ENCODE results near the gene CDS1. TPM values are rescaled to one million over a fixed set of nuclear protein-coding genes. Genes with fewer than 3 reads are reported as not detected.

CDS1 gene
- total and polyA plus RNA-seq, 2 donors (not counting 3 experiments of a cell fraction or from before 2014, with no cell fraction given), result 0.01 TPM; not detected in 1

- H3K79me2 ChIP-seq (ENCODE audit: control insufficient read depth, insufficient read depth, low read length), result no peaks in the 10 kb centered on the region
- TF ChIP-seq CTCF (IDR thresholded peaks at IDR 0.05; ENCODE audit: extremely low read depth in 1 of 2, insufficient read depth in 1 of 2, low read depth in 1 of 2, low read length in 2 of 2) (no peak), POLR2AphosphoS5 (IDR thresholded peaks at IDR 0.05; ENCODE audit: insufficient read depth, low read depth, low read length) (no peak), JUN (IDR thresholded peaks at IDR 0.05; ENCODE audit: borderline replicate concordance, insufficient read depth, insufficient read length, low read depth) (no peak), POLR2A (IDR thresholded peaks at IDR 0.05; ENCODE audit: low read depth, low read length) (no peak), FOS (IDR thresholded peaks at IDR 0.05; ENCODE audit: borderline replicate concordance, insufficient read depth, low read length) (no peak), GATA2 (IDR thresholded peaks at IDR 0.05; ENCODE audit: insufficient read depth, insufficient read length, low read depth, low read length) (no peak), EZH2 (IDR thresholded peaks at IDR 0.05; ENCODE audit: borderline replicate concordance, low read depth, low read length, severe bottlenecking) (no peak), MYC (IDR thresholded peaks at IDR 0.05; ENCODE audit: low read depth, low read length) (no peak)
- TF ChIP-seq, protein P1, sequence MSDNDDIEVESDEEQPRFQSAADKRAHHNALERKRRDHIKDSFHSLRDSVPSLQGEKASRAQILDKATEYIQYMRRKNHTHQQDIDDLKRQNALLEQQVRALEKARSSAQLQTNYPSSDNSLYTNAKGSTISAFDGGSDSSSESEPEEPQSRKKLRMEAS (IDR thresholded peaks at IDR 0.05; ENCODE audit: insufficient read depth, insufficient read length), result no peak
- DNase-seq (ENCODE audit: low read depth, low spot score) (no peak), FAIRE-seq (no peak)
- no peak overlapping the region for H3K4me3 ChIP-seq (replicated peaks in 1 of 3; ENCODE audit: insufficient read depth in 1 of 3, low read depth in 1 of 3, low read length in 3 of 3)
- no peak overlapping the region for H3K4me2 ChIP-seq (ENCODE audit: insufficient read depth, low read length)
- H3K27ac ChIP-seq (ENCODE audit: insufficient read depth, low read depth, low read length), result no peak overlapping the region
- H3K9me3 ChIP-seq (replicated peaks; ENCODE audit: control insufficient read depth, insufficient read depth, low read length), result no peaks in the 10 kb centered on the region
- H3K9me1 ChIP-seq (replicated peaks; ENCODE audit: control insufficient read depth, extremely low read depth, insufficient read depth, low read length), result no peaks in the 10 kb centered on the region
- no peak overlapping the region for H3K9ac ChIP-seq (replicated peaks; ENCODE audit: extremely low read depth, insufficient read depth, low read length)
- no TSS peak for BruUV-seq (replicated peaks)
- intact Hi-C loops (cut with micrococcal nuclease) (no loop called here), dilution Hi-C loops (cut with MboI; ENCODE audit: extremely low pct_ligation_motif_present, low sequenced_read_pairs) (no loop called here)
- POLR2A ChIA-PET, result no interaction called here
- no peaks in the 10 kb centered on the region for H3K36me3 ChIP-seq (ENCODE audit: control insufficient read depth in 2 of 2, extremely low read depth in 1 of 2, insufficient read depth in 2 of 2, low read length in 2 of 2)
- H4K20me1 ChIP-seq (replicated peaks; ENCODE audit: control insufficient read depth, extremely low read depth, insufficient read depth, low read length), result no peaks in the 10 kb centered on the region
- H3K27me3 ChIP-seq (ENCODE audit: control insufficient read depth in 2 of 2, insufficient read depth in 2 of 2, low read length in 2 of 2), result peaks cover 5 to 6% of the 10 kb centered on the region in 2 experiments
- H2AFZ ChIP-seq (ENCODE audit: low read depth, low read length), result no peak overlapping the region
- no peaks in the 10 kb centered on the region for H3K4me1 ChIP-seq (ENCODE audit: control insufficient read depth, extremely low read depth, insufficient read depth, low read length)
- CTCF ChIA-PET, result interaction anchor here (1.4 kb wide), 1 partner anchor 25 kb away, joined by 3 read pairs; no protein-coding TSS in a partner anchor
Observed at GRCh38 chr4:84594724-84595123, 11.8 kb downstream of the CDS1 start.
